ENCODE results near the gene FBXO2.

- TF ChIP-seq POLR2AphosphoS5 (IDR thresholded peaks at IDR 0.05) (no peak), POLR2A (IDR thresholded peaks at IDR 0.05) (no peak)
Measured at GRCh38 chr1:11693917-11694316, 39.7 kb upstream of the FBXO2 start.

All from prostate gland (tissue), 1 donor.